ENCODE measurements around the gene NAV2.

The NAV2 gene

GRCh38 chr11:19775622-19776021 lies 63.0 kb downstream of the NAV2 start:
- DNase-seq (ENCODE audit: low spot score): no peak

GRCh38 chr11:19777039-19777376 lies 64.4 kb downstream of the NAV2 start:
- DNase-seq (ENCODE audit: low spot score): no peak

GRCh38 chr11:19777377-19778102 lies 64.9 kb downstream of the NAV2 start:
- no peak for DNase-seq (ENCODE audit: low spot score)

- DNase-seq (ENCODE audit: low spot score): no peak
Observed at GRCh38 chr11:19779740-19780139, 67.1 kb downstream of the NAV2 start.

GRCh38 chr11:19781351-19781750 lies 68.7 kb downstream of the NAV2 start:
- DNase-seq (ENCODE audit: low spot score): no peak

GRCh38 chr11:19785265-19785664 lies 72.6 kb downstream of the NAV2 start:
- no peak for DNase-seq (ENCODE audit: low spot score)

GRCh38 chr11:19786644-19787043 lies 74.0 kb downstream of the NAV2 start:
- no peak for DNase-seq (ENCODE audit: low spot score)

- DNase-seq (ENCODE audit: low spot score): no peak
Observed at GRCh38 chr11:19788435-19788834, 75.8 kb downstream of the NAV2 start.

- DNase-seq (ENCODE audit: low spot score): no peak
Observed at GRCh38 chr11:19789245-19789644, 76.6 kb downstream of the NAV2 start.

GRCh38 chr11:19789835-19790710 lies 77.4 kb downstream of the NAV2 start:
- no peak for DNase-seq (ENCODE audit: low spot score)

GRCh38 chr11:19790831-19791552 lies 78.4 kb downstream of the NAV2 start:
- DNase-seq (ENCODE audit: low spot score): no peak

GRCh38 chr11:19792510-19792909 lies 79.9 kb downstream of the NAV2 start:
- no peak for DNase-seq (ENCODE audit: low spot score)

GRCh38 chr11:19793326-19793725 lies 80.7 kb downstream of the NAV2 start:
- no peak for DNase-seq (ENCODE audit: low spot score)

GRCh38 chr11:19794161-19794560 lies 81.5 kb downstream of the NAV2 start:
- DNase-seq (ENCODE audit: low spot score): no peak

- no peak for DNase-seq (ENCODE audit: low spot score)
Observed at GRCh38 chr11:19795082-19795481, 82.4 kb downstream of the NAV2 start.

GRCh38 chr11:19800162-19800561 lies 87.5 kb downstream of the NAV2 start:
- DNase-seq (ENCODE audit: low spot score): no peak

- no peak for DNase-seq (ENCODE audit: low spot score)
Observed at GRCh38 chr11:19800714-19801519, 88.3 kb downstream of the NAV2 start.

GRCh38 chr11:19802773-19803293 lies 90.2 kb downstream of the NAV2 start:
- no peak for DNase-seq (ENCODE audit: low spot score)

- no peak for DNase-seq (ENCODE audit: low spot score)
Observed at GRCh38 chr11:19803506-19803998, 90.9 kb downstream of the NAV2 start.

- DNase-seq (ENCODE audit: low spot score): no peak
Observed at GRCh38 chr11:19805376-19805775, 92.7 kb downstream of the NAV2 start.

GRCh38 chr11:19805827-19806226 lies 93.2 kb downstream of the NAV2 start:
- no peak for DNase-seq (ENCODE audit: low spot score)

GRCh38 chr11:19806251-19806650 lies 93.6 kb downstream of the NAV2 start:
- no peak for DNase-seq (ENCODE audit: low spot score)
